ENCODE results near the gene CHRNB2. TPM values are rescaled to one million over a fixed set of nuclear protein-coding genes. Genes with fewer than 3 reads are reported as not detected.

CHRNB2 gene
- total and polyA plus RNA-seq, 2 of the 8 experiments (the other 6 are each of a cell fraction or from before 2014, with no cell fraction given), result 3.1 to 4.1 TPM

DNA sequence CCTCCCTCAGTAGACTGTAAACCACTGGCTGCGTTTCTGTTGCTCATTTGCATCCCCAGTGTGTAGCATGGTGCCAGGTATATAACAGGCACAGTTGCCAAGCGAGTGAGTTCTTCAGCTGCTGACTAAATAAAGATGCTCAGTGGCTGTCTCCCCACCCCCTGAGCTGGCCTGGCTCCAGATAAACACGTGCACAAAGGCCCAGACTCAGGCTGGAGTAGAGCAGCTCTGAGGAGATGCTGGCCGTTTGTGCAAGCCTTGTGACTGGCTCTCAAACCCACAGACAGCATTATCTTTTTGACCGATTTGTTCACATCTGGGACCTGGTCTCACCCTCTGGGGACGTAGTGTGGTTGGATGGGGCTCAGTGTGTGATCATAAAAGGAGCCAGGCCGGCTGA, 7.1 kb downstream of the CHRNB2 start (continued):
- TF ChIP-seq, protein P1, sequence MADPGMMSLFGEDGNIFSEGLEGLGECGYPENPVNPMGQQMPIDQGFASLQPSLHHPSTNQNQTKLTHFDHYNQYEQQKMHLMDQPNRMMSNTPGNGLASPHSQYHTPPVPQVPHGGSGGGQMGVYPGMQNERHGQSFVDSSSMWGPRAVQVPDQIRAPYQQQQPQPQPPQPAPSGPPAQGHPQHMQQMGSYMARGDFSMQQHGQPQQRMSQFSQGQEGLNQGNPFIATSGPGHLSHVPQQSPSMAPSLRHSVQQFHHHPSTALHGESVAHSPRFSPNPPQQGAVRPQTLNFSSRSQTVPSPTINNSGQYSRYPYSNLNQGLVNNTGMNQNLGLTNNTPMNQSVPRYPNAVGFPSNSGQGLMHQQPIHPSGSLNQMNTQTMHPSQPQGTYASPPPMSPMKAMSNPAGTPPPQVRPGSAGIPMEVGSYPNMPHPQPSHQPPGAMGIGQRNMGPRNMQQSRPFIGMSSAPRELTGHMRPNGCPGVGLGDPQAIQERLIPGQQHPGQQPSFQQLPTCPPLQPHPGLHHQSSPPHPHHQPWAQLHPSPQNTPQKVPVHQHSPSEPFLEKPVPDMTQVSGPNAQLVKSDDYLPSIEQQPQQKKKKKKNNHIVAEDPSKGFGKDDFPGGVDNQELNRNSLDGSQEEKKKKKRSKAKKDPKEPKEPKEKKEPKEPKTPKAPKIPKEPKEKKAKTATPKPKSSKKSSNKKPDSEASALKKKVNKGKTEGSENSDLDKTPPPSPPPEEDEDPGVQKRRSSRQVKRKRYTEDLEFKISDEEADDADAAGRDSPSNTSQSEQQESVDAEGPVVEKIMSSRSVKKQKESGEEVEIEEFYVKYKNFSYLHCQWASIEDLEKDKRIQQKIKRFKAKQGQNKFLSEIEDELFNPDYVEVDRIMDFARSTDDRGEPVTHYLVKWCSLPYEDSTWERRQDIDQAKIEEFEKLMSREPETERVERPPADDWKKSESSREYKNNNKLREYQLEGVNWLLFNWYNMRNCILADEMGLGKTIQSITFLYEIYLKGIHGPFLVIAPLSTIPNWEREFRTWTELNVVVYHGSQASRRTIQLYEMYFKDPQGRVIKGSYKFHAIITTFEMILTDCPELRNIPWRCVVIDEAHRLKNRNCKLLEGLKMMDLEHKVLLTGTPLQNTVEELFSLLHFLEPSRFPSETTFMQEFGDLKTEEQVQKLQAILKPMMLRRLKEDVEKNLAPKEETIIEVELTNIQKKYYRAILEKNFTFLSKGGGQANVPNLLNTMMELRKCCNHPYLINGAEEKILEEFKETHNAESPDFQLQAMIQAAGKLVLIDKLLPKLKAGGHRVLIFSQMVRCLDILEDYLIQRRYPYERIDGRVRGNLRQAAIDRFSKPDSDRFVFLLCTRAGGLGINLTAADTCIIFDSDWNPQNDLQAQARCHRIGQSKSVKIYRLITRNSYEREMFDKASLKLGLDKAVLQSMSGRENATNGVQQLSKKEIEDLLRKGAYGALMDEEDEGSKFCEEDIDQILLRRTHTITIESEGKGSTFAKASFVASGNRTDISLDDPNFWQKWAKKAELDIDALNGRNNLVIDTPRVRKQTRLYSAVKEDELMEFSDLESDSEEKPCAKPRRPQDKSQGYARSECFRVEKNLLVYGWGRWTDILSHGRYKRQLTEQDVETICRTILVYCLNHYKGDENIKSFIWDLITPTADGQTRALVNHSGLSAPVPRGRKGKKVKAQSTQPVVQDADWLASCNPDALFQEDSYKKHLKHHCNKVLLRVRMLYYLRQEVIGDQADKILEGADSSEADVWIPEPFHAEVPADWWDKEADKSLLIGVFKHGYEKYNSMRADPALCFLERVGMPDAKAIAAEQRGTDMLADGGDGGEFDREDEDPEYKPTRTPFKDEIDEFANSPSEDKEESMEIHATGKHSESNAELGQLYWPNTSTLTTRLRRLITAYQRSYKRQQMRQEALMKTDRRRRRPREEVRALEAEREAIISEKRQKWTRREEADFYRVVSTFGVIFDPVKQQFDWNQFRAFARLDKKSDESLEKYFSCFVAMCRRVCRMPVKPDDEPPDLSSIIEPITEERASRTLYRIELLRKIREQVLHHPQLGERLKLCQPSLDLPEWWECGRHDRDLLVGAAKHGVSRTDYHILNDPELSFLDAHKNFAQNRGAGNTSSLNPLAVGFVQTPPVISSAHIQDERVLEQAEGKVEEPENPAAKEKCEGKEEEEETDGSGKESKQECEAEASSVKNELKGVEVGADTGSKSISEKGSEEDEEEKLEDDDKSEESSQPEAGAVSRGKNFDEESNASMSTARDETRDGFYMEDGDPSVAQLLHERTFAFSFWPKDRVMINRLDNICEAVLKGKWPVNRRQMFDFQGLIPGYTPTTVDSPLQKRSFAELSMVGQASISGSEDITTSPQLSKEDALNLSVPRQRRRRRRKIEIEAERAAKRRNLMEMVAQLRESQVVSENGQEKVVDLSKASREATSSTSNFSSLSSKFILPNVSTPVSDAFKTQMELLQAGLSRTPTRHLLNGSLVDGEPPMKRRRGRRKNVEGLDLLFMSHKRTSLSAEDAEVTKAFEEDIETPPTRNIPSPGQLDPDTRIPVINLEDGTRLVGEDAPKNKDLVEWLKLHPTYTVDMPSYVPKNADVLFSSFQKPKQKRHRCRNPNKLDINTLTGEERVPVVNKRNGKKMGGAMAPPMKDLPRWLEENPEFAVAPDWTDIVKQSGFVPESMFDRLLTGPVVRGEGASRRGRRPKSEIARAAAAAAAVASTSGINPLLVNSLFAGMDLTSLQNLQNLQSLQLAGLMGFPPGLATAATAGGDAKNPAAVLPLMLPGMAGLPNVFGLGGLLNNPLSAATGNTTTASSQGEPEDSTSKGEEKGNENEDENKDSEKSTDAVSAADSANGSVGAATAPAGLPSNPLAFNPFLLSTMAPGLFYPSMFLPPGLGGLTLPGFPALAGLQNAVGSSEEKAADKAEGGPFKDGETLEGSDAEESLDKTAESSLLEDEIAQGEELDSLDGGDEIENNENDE (IDR thresholded peaks at IDR 0.05; ENCODE audit: insufficient replicate concordance, low read length), result no peak
- TF ChIP-seq EP300 (IDR thresholded peaks at IDR 0.05; ENCODE audit: borderline replicate concordance in 1 of 2, low read depth in 2 of 2, low read length in 2 of 2) (no peak), SAP30 (IDR thresholded peaks at IDR 0.05; ENCODE audit: insufficient read depth, insufficient replicate concordance, low read length) (no peak), SIN3A (conservative IDR thresholded peaks at IDR 0.05 in 1 of 2, IDR thresholded peaks at IDR 0.05 in 1 of 2; ENCODE audit: low read depth in 1 of 2, low read length in 2 of 2) (no peak), YY1 (IDR thresholded peaks at IDR 0.05; ENCODE audit: low read depth, low read length) (no peak), SUZ12 (IDR thresholded peaks at IDR 0.05; ENCODE audit: low read length) (no peak), POLR2A (IDR thresholded peaks at IDR 0.05; ENCODE audit: control extremely low read depth in 1 of 2, low read depth in 2 of 2, low read length in 2 of 2) (no peak), SP1 (IDR thresholded peaks at IDR 0.05; ENCODE audit: low read depth, low read length) (no peak), NANOG (IDR thresholded peaks at IDR 0.05; ENCODE audit: insufficient read depth, low read depth, low read length, poor library complexity, severe bottlenecking) (no peak)
- TF ChIP-seq, protein P2, sequence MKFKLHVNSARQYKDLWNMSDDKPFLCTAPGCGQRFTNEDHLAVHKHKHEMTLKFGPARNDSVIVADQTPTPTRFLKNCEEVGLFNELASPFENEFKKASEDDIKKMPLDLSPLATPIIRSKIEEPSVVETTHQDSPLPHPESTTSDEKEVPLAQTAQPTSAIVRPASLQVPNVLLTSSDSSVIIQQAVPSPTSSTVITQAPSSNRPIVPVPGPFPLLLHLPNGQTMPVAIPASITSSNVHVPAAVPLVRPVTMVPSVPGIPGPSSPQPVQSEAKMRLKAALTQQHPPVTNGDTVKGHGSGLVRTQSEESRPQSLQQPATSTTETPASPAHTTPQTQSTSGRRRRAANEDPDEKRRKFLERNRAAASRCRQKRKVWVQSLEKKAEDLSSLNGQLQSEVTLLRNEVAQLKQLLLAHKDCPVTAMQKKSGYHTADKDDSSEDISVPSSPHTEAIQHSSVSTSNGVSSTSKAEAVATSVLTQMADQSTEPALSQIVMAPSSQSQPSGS (IDR thresholded peaks at IDR 0.05; ENCODE audit: low read length), result no peak

Data from H1 (cell line).